Mesothelial cell of epicardium (in vitro differentiated cells): ENCODE data around the gene HHATL. TPM values are rescaled to one million over a fixed set of nuclear protein-coding genes. Genes with fewer than 3 reads are reported as not detected.
A peak's percentile ranks its signal among the peaks of the same experiment; 100 is the strongest.

ENCODE experiments used
- DNase-seq, 2 experiments: peaks; one replicate each; pipeline ENCODE4 v3.0.0; 2021; ENCODE audit warnings: low spot score in 2 of 2; ENCODE audit not compliant: unreplicated experiment in 2 of 2
- H3K27ac Mint-ChIP-seq: 2 replicates; pipeline ENCODE4 v1.8.0; 2021; ENCODE audit warnings: mixed read lengths
- H3K27me3 Mint-ChIP-seq: 2 replicates; pipeline ENCODE4 v1.8.0; 2021; ENCODE audit warnings: low read depth, mixed read lengths
- H3K36me3 Mint-ChIP-seq: 2 replicates; pipeline ENCODE4 v1.8.0; 2021; ENCODE audit warnings: mixed read lengths
- H3K4me1 Mint-ChIP-seq: 2 replicates; pipeline ENCODE4 v1.8.0; 2021; ENCODE audit warnings: mixed read lengths
- H3K4me3 Mint-ChIP-seq: 2 replicates; pipeline ENCODE4 v1.8.0; 2021; ENCODE audit warnings: mild to moderate bottlenecking, moderate library complexity, mixed read lengths
- H3K9me3 Mint-ChIP-seq: 2 replicates; pipeline ENCODE4 v1.8.0; 2021; ENCODE audit warnings: mixed read lengths
- total RNA-seq: library from RNA; stranded (reverse); gene quantifications from 3 replicates; pipeline ENCODE4 v1.2.1, GENCODE V29; 2021
- TF ChIP-seq, protein P1 (sequence below): fragments of 200-600 bp; sonication (generic); IDR thresholded peaks from one replicate; pipeline ENCODE4 v1.5.0; 2021; ENCODE audit warnings: antibody characterized with exemption; ENCODE audit not compliant: unreplicated experiment

HHATL gene
- total RNA-seq, 1 donor from 2014 or later: not detected

DNA sequence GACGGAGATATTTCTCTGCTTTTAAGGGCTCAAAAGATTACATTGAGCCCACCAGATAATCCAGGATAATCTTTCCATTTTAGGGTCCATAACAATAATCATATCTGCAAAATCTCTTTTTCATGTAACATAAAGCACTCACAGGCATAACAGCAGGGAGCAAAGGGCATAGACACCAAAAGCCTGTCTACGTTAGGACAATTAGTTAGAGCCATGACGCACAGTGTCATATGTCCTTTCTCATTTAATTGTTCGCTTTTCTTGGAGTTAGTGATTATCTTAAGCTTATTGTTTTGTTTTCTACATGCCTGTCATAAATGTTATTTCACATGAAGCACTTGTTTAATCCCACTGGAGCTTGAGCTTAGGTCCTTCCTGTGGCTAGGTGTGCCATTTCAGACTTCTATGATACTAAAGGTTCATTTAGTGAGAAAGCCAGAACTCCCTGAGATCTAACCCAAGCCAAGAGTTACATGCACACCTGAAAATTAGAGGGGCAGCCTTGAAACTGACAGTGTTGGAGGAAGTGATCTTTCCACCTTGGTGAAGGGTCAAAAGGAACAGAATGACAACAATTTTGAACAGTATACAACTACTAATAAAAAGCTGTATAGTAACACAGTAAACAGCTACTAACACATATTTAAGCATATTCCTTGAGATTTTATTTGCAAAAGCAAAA is 11.7 kb upstream of the HHATL start:
- no peak overlapping the region for H3K27ac Mint-ChIP-seq
- peaks cover 7% of the 10 kb centered on the region for H3K27me3 Mint-ChIP-seq

DNA sequence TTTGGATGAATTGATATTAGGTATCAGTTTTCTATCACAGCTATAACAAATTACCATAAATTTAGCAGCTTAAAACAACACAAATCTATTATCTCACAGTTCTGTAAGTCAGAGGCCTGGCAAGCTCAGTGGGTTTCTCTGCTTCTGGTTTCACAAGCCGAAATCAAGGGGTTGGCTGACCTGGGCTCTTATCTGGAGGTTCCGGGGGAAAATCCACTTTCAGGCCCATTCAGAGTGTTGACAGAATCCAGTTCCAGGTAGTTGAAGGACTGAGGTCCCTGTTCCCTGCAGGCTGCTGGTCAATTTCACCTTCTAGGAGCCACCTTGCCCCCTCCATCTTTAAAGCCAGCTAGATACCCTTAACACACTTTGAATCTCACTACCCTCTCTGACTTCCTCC is 11.1 kb upstream of the HHATL start:
- Mint-ChIP-seq H3K4me3 (no peak overlapping the region), H3K36me3 (no peaks in the 10 kb centered on the region), H3K27ac (no peak overlapping the region), H3K4me1 (no peaks in the 10 kb centered on the region), H3K9me3 (no peaks in the 10 kb centered on the region), H3K27me3 (peaks cover 12% of the 10 kb centered on the region)
- TF ChIP-seq, protein P1, sequence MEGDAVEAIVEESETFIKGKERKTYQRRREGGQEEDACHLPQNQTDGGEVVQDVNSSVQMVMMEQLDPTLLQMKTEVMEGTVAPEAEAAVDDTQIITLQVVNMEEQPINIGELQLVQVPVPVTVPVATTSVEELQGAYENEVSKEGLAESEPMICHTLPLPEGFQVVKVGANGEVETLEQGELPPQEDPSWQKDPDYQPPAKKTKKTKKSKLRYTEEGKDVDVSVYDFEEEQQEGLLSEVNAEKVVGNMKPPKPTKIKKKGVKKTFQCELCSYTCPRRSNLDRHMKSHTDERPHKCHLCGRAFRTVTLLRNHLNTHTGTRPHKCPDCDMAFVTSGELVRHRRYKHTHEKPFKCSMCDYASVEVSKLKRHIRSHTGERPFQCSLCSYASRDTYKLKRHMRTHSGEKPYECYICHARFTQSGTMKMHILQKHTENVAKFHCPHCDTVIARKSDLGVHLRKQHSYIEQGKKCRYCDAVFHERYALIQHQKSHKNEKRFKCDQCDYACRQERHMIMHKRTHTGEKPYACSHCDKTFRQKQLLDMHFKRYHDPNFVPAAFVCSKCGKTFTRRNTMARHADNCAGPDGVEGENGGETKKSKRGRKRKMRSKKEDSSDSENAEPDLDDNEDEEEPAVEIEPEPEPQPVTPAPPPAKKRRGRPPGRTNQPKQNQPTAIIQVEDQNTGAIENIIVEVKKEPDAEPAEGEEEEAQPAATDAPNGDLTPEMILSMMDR: no peak
- no peak for DNase-seq

More for the DNA sequence above, 11.7 kb upstream of the HHATL start:
- H3K4me3 Mint-ChIP-seq: no peak overlapping the region
- no peaks in the 10 kb centered on the region for H3K9me3 Mint-ChIP-seq
- H3K4me1 Mint-ChIP-seq: no peaks in the 10 kb centered on the region
- no peak for DNase-seq
- TF ChIP-seq, protein P1: no peak
- no peaks in the 10 kb centered on the region for H3K36me3 Mint-ChIP-seq

DNA sequence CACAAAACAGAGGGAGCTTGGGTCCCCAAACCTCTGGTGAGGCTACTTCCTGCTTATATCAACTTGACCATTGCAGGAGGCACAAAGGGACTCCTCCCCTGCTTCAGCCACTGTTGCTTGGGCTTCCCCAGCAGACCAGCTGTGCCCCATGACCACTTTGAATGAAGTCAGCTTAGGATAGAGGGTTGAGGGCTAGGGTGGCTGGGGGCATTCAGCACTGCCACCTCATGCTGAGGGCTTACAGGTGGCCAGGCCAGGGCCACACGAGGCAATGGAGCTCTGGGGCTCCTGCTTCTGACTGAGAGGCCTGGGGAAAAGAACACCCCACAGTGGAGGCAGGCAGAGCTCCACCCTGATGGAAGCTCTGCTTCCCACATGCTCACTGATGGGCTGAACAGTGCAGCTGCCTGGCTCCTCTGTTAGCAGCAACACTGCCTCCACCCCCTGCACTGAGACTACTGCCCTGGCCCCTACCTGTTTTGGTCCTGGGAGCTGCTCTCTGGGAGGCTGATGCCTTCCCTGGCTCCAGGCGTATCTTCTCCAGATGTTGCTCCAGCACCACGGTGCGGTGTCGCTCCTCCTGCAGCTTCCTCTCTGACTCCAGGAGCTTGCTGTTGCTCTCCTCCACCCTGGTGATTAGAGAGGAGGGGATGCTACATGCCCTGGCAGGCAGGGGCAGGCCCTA is 10.2 kb upstream of the HHATL start:
- DNase-seq: peak in 1 of 2 experiments; percentile 31
- no peak overlapping the region for H3K4me3 Mint-ChIP-seq

DNA sequence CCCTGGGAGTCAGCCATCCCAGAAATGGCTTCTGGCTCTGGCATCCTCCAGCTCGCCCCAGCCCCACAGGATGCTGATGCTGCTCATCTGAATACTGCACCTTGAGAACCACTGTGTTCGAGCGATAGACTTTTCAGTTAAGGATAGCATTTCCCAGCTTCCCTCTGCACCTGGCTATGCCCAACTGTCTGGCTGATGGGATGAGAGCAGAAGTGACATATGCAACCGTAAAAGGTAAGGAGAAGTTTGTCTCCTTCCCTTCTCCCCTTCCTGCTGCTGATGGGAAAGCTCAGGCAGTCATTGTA is 9.7 kb upstream of the HHATL start:
- DNase-seq: peak in 1 of 2 experiments; percentile 27
- Mint-ChIP-seq H3K4me1 (no peaks in the 10 kb centered on the region), H3K9me3 (no peaks in the 10 kb centered on the region), H3K4me3 (no peak overlapping the region), H3K36me3 (no peaks in the 10 kb centered on the region), H3K27ac (no peak overlapping the region), H3K27me3 (peaks cover 18% of the 10 kb centered on the region)
- TF ChIP-seq, protein P1: no peak

More for the DNA sequence above, 10.2 kb upstream of the HHATL start:
- H3K9me3 Mint-ChIP-seq: no peaks in the 10 kb centered on the region
- TF ChIP-seq, protein P1: no peak
- no peaks in the 10 kb centered on the region for H3K36me3 Mint-ChIP-seq
- peaks cover 14% of the 10 kb centered on the region for H3K27me3 Mint-ChIP-seq
- no peaks in the 10 kb centered on the region for H3K4me1 Mint-ChIP-seq
- no peak overlapping the region for H3K27ac Mint-ChIP-seq

DNA sequence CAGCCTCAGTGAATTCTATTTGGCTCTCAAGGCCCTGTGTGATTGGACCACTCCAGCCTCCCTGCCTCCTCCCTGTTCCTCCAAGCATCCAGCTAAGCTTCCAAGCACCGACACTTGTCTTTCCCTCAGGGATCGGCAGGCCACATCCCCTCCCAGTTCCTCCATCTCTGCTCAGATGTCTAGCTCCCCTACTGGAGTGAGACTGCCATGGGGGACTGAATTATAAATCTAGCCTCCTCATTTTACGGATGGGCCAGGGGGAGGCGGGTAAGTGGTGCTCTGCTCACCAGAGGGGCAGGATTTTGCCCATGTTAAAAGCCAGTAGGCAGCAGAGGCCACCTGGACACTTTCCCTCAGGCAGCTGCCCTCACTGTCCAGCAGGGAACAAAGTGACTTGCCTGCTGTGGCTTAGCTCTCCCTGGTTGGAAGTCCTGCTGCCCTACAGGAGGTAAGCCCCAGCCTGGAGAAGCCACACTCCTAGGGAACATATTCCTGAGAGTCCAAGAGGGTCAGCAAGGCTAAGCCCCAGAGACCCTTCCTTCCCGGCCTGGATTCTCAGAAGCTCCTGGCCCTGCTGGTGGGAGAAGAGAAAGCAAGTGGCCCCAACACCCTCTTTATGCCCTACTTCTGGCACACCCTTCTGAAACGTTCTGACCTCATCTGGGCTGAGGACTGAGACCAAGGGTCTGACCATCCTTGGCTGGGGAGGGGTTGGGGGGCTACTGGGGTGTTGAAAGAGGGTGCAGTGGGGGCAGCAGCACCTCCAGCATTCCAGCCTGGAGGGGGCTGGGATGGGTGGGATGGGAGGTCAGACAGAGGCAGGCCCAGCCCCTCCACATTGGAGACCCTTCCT is 9.1 kb upstream of the HHATL start:
- Mint-ChIP-seq H3K27ac (no peak overlapping the region), H3K36me3 (no peaks in the 10 kb centered on the region), H3K9me3 (no peaks in the 10 kb centered on the region), H3K4me1 (no peaks in the 10 kb centered on the region), H3K27me3 (peaks cover 22% of the 10 kb centered on the region), H3K4me3 (no peak overlapping the region)
- DNase-seq: peak; percentile 14 to 33
- TF ChIP-seq, protein P1: no peak
